ENCODE data around the gene USP9Y. TPM values are rescaled to one million over a fixed set of nuclear protein-coding genes. Genes with fewer than 3 reads are reported as not detected.

Gene USP9Y
- total and polyA plus RNA-seq, 2 donors (not counting 1 experiment from before 2014, with no cell fraction given), result 42.1 TPM; not detected in 1

- ATAC-seq (ENCODE audit: low read depth) (no peak), DNase-seq (no peak)
- Histone ChIP-seq H3K27ac (ENCODE audit: low read length in 2 of 2) (no peak overlapping the region), H3K9me3 (ENCODE audit: control extremely low read depth in 1 of 3, control insufficient read depth in 2 of 3, insufficient read depth in 1 of 3, low read length in 2 of 3) (no peaks in the 10 kb centered on the region), H3K4me2 (replicated peaks; ENCODE audit: low read depth, low read length, poor library complexity, severe bottlenecking) (no peak overlapping the region), H3K4me3 (ENCODE audit: control extremely low read depth in 1 of 5, extremely low read depth in 1 of 5, insufficient read depth in 1 of 5, low read depth in 2 of 5, low read length in 4 of 5) (no peak overlapping the region), H4K20me1 (ENCODE audit: control insufficient read depth, insufficient read depth, low read length, poor library complexity, severe bottlenecking) (no peaks in the 10 kb centered on the region), H3K9ac (ENCODE audit: low read length) (no peak overlapping the region), H2AFZ (ENCODE audit: insufficient read depth, low read depth, low read length, poor library complexity, severe bottlenecking) (no peak overlapping the region), H3K27me3 (replicated peaks in 1 of 4; ENCODE audit: control extremely low read depth in 1 of 4, control insufficient read depth in 3 of 4, insufficient read depth in 4 of 4, low read length in 3 of 4) (no peaks in the 10 kb centered on the region), H3K36me3 (replicated peaks in 1 of 2; ENCODE audit: control extremely low read depth in 1 of 2, control insufficient read depth in 1 of 2, extremely low read depth in 1 of 2, insufficient read depth in 2 of 2, low read length in 1 of 2) (peaks cover 0 to 14% of the 10 kb centered on the region in 2 experiments), H3K79me2 (ENCODE audit: control insufficient read depth, insufficient read depth, low read length) (no peaks in the 10 kb centered on the region), H3K4me1 (ENCODE audit: control insufficient read depth in 2 of 2, insufficient read depth in 2 of 2, low read length in 2 of 2) (no peaks in the 10 kb centered on the region)
- ChIA-PET POLR2A (no interaction called here), CTCF (no interaction called here)
- Mint-ChIP-seq H3K27ac (no peak overlapping the region), H3K4me1 (no peaks in the 10 kb centered on the region), H3K9me3 (ENCODE audit: insufficient read depth) (no peaks in the 10 kb centered on the region), H3K27me3 (no peaks in the 10 kb centered on the region), H3K4me3 (no peak overlapping the region)
- intact Hi-C loops (cut with micrococcal nuclease), result no loop called here
- TF ChIP-seq EZH2 (IDR thresholded peaks at IDR 0.05; ENCODE audit: borderline replicate concordance, insufficient read depth, low read depth, low read length, poor library complexity, severe bottlenecking) (no peak), CTCF (IDR thresholded peaks at IDR 0.05) (no peak)
- WGBS (ENCODE audit: insufficient coverage), result no CpG with 5 or more reads among the region's 2 CpGs
These were observed 43.1 kb downstream of the USP9Y start for GRCh38 chrY:12744091-12744490.

DNA sequence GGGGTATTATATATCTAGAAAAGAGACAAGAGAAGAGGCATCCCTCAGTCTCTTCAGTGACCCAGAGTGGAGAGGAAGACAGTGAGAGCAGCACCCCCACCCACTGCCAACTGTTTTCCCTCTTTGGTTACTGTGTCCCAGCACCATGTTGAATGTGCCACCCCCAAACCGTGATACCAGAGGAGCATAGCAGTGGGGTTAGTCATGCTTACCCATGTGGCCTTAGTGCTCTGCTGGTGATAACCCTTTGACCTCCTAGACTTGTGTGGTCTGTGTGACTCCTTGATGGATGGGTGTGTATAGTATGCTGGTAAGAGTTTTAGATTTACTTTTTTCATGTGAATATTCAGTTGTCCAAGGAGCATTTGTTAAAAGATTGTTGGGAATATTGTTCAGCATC, 48.3 kb downstream of the USP9Y start:
- Histone ChIP-seq H3K36me3 (replicated peaks in 1 of 2; ENCODE audit: control extremely low read depth in 1 of 2, control insufficient read depth in 1 of 2, extremely low read depth in 1 of 2, insufficient read depth in 2 of 2, low read length in 1 of 2) (peaks cover 0 to 14% of the 10 kb centered on the region in 2 experiments), H3K4me3 (ENCODE audit: control extremely low read depth in 1 of 5, extremely low read depth in 1 of 5, insufficient read depth in 1 of 5, low read depth in 2 of 5, low read length in 4 of 5) (no peak overlapping the region), H4K20me1 (ENCODE audit: control insufficient read depth, insufficient read depth, low read length, poor library complexity, severe bottlenecking) (no peaks in the 10 kb centered on the region), H3K9ac (ENCODE audit: low read length) (no peak overlapping the region), H2AFZ (ENCODE audit: insufficient read depth, low read depth, low read length, poor library complexity, severe bottlenecking) (no peak overlapping the region), H3K79me2 (ENCODE audit: control insufficient read depth, insufficient read depth, low read length) (no peaks in the 10 kb centered on the region), H3K27ac (ENCODE audit: low read length in 2 of 2) (no peak overlapping the region), H3K4me2 (replicated peaks; ENCODE audit: low read depth, low read length, poor library complexity, severe bottlenecking) (no peak overlapping the region), H3K9me3 (ENCODE audit: control extremely low read depth in 1 of 3, control insufficient read depth in 2 of 3, insufficient read depth in 1 of 3, low read length in 2 of 3) (no peaks in the 10 kb centered on the region), H3K27me3 (replicated peaks in 1 of 4; ENCODE audit: control extremely low read depth in 1 of 4, control insufficient read depth in 3 of 4, insufficient read depth in 4 of 4, low read length in 3 of 4) (no peaks in the 10 kb centered on the region), H3K4me1 (ENCODE audit: control insufficient read depth in 2 of 2, insufficient read depth in 2 of 2, low read length in 2 of 2) (no peaks in the 10 kb centered on the region)
- no CpG with 5 or more reads among the region's 1 CpG for WGBS (ENCODE audit: insufficient coverage)
- no peaks in the 10 kb centered on the region for H3K9me3 Mint-ChIP-seq (ENCODE audit: insufficient read depth)
- TF ChIP-seq EZH2 (IDR thresholded peaks at IDR 0.05; ENCODE audit: borderline replicate concordance, insufficient read depth, low read depth, low read length, poor library complexity, severe bottlenecking) (no peak), CTCF (IDR thresholded peaks at IDR 0.05) (no peak)
- ATAC-seq (ENCODE audit: low read depth) (no peak), DNase-seq (no peak)
- H3K4me1 Mint-ChIP-seq, result no peaks in the 10 kb centered on the region
- no peaks in the 10 kb centered on the region for H3K27me3 Mint-ChIP-seq
- POLR2A ChIA-PET, result no interaction called here
- intact Hi-C loops (cut with micrococcal nuclease), result no loop called here
- H3K4me3 Mint-ChIP-seq, result no peak overlapping the region
- CTCF ChIA-PET, result no interaction called here
- H3K27ac Mint-ChIP-seq, result no peak overlapping the region
